Skin of body (tissue), 2 donors: ENCODE measurements around the gene UBA3. TPM values are rescaled to one million over a fixed set of nuclear protein-coding genes. Genes with fewer than 3 reads are reported as not detected.

Experiments
- DNase-seq: peaks from one replicate; lab custom pipeline; 2025; lab: John Stamatoyannopoulos, UW
- total RNA-seq: library from RNA; depleted of rRNA; stranded (reverse); fragments of >200 nt; gene quantifications from one replicate; pipeline ENCODE4 v1.2.3, GENCODE V29; 2014

UBA3 gene
- total RNA-seq, 1 donor from 2014 or later = 74.8 TPM

- DNase-seq = no peak
These were observed 14.0 kb downstream of the UBA3 start for GRCh38 chr3:69066121-69066520.

GRCh38 chr3:69065318-69065964 is 14.7 kb downstream of the UBA3 start:
- DNase-seq = no peak

- no peak for DNase-seq
These were observed 16.5 kb downstream of the UBA3 start for GRCh38 chr3:69063636-69064035.

GRCh38 chr3:69059688-69060087 is 20.5 kb downstream of the UBA3 start:
- DNase-seq = no peak

GRCh38 chr3:69058947-69059224 is 21.3 kb downstream of the UBA3 start:
- no peak for DNase-seq

- DNase-seq = no peak
These were observed 21.8 kb downstream of the UBA3 start for GRCh38 chr3:69058180-69058946.

- DNase-seq = no peak
These were observed 27.7 kb downstream of the UBA3 start for GRCh38 chr3:69052472-69052898.

- DNase-seq = no peak
These were observed 28.3 kb downstream of the UBA3 start, which contains the start of gene TMF1 for GRCh38 chr3:69051756-69052471. TMF1 (minus strand) TSS chr3:69052333; CDS start chr3:69052086, 247 bp downstream.

- DNase-seq = no peak
These were observed 31.2 kb downstream of the UBA3 start for GRCh38 chr3:69048990-69049389.

GRCh38 chr3:69044608-69045007 is 35.6 kb downstream of the UBA3 start:
- no peak for DNase-seq

GRCh38 chr3:69033470-69033869 is 46.7 kb downstream of the UBA3 start:
- no peak for DNase-seq

- DNase-seq = no peak
These were observed 47.4 kb downstream of the UBA3 start for GRCh38 chr3:69032737-69033136.

GRCh38 chr3:69032142-69032541 is 48.0 kb downstream of the UBA3 start:
- no peak for DNase-seq

- no peak for DNase-seq
These were observed 48.5 kb downstream of the UBA3 start for GRCh38 chr3:69031635-69032034.

GRCh38 chr3:69020857-69021256 is 59.3 kb downstream of the UBA3 start:
- DNase-seq = no peak

- no peak for DNase-seq
These were observed 59.7 kb downstream of the UBA3 start for GRCh38 chr3:69020424-69020823.

- no peak for DNase-seq
These were observed 63.3 kb downstream of the UBA3 start for GRCh38 chr3:69016901-69017300.

- DNase-seq = no peak
These were observed 64.1 kb downstream of the UBA3 start for GRCh38 chr3:69016102-69016501.

GRCh38 chr3:69014022-69014580 is 66.1 kb downstream of the UBA3 start:
- no peak for DNase-seq

- peak; percentile 60 for DNase-seq
These were observed 66.7 kb downstream of the UBA3 start, which contains the start of gene EOGT for GRCh38 chr3:69013253-69014021. EOGT (minus strand) TSS chr3:69013684; CDS start chr3:69009846, 3,838 bp downstream.

- no peak for DNase-seq
These were observed 67.3 kb downstream of the UBA3 start for GRCh38 chr3:69012800-69013252.
